CD4-positive, alpha-beta memory T cell (primary cell): ENCODE results near the gene PCGF2. TPM values are rescaled to one million over a fixed set of nuclear protein-coding genes. Genes with fewer than 3 reads are reported as not detected.

ENCODE experiments used
- CTCF ChIA-PET: fragments of 350-600 bp; sonication (Branson Sonifier 250); formaldehyde crosslinking; loops from one replicate; lab custom pipeline; 2021; ENCODE audit warnings: inconsistent platforms; ENCODE audit not compliant: partially characterized antibody; lab: Charles Lee
- POLR2A ChIA-PET: fragments of 350-600 bp; sonication (Branson Sonifier 250); formaldehyde crosslinking; loops from one replicate; lab custom pipeline; 2021; ENCODE audit not compliant: partially characterized antibody; lab: Charles Lee
- DNase-seq, 5 donors: peaks; one replicate each; pipeline versions ENCODE4 v3.0.0 to v3.0.0-alpha.2; 2020 to 2022; ENCODE audit warnings: mixed read lengths in 1 of 5
- H3K27ac ChIP-seq: one replicate; pipeline ENCODE4 v1.7.0; 2013; ENCODE audit warnings: low read depth, low read length
- H3K27me3 ChIP-seq: 2 replicates; pipeline ENCODE4 v1.7.0; 2013; ENCODE audit warnings: mild to moderate bottlenecking, low read length, moderate library complexity; ENCODE audit not compliant: insufficient read depth
- H3K36me3 ChIP-seq: 2 replicates; pipeline ENCODE4 v1.7.0; 2013; ENCODE audit warnings: mild to moderate bottlenecking, low read length, moderate library complexity; ENCODE audit not compliant: insufficient read depth
- H3K4me1 ChIP-seq: 2 replicates; pipeline ENCODE4 v1.7.0; 2013; ENCODE audit warnings: mild to moderate bottlenecking, low read length, moderate library complexity; ENCODE audit not compliant: insufficient read depth
- H3K4me3 ChIP-seq, 2 donors: one replicate each; pipeline ENCODE4 v1.7.0; 2013; ENCODE audit warnings: low read length in 2 of 2, mild to moderate bottlenecking in 1 of 2
- H3K9me3 ChIP-seq, 2 donors: one replicate each; pipeline ENCODE4 v1.7.0; 2013; ENCODE audit warnings: low read length in 2 of 2, control low read depth in 1 of 2; ENCODE audit not compliant: control insufficient read depth in 1 of 2
- H3K27ac Mint-ChIP-seq, 7 donors: one replicate each; pipeline ENCODE4 v1.8.0; 2020 to 2021; ENCODE audit warnings: mixed read lengths in 7 of 7, mild to moderate bottlenecking in 6 of 7, inconsistent platforms in 3 of 7, moderate library complexity in 3 of 7
- H3K27me3 Mint-ChIP-seq, 2 donors: one replicate each; pipeline ENCODE4 v1.8.0; 2020 to 2021; ENCODE audit warnings: mixed read lengths in 2 of 2
- H3K36me3 Mint-ChIP-seq, 2 donors: one replicate each; pipeline ENCODE4 v1.8.0; 2020 to 2021; ENCODE audit warnings: mixed read lengths in 2 of 2, inconsistent platforms in 1 of 2, mild to moderate bottlenecking in 1 of 2
- H3K4me1 Mint-ChIP-seq, 4 donors: one replicate each; pipeline ENCODE4 v1.8.0; 2020 to 2021; ENCODE audit warnings: mixed read lengths in 4 of 4, mild to moderate bottlenecking in 1 of 4
- H3K4me3 Mint-ChIP-seq, 8 donors: one replicate each; pipeline ENCODE4 v1.8.0; 2020 to 2021; ENCODE audit warnings: mixed read lengths in 8 of 8, mild to moderate bottlenecking in 7 of 8, moderate library complexity in 6 of 8, inconsistent platforms in 3 of 8
- H3K9me3 Mint-ChIP-seq, 8 donors: one replicate each; pipeline ENCODE4 v1.8.0; 2020 to 2021; ENCODE audit warnings: mixed read lengths in 8 of 8, mild to moderate bottlenecking in 5 of 8, inconsistent platforms in 3 of 8, moderate library complexity in 1 of 8
- intact Hi-C: fragments of 100-400 bp; cut with micrococcal nuclease; formaldehyde crosslinking; loops from one replicate; pipeline ENCODE4 v1.15.1; 2023
- polyA plus RNA-seq, 2 donors: library from polyadenylated mRNA; unstranded; fragments of 300-500 nt; fragmentation: Illumina TruSeq; gene quantifications; one replicate each; pipeline ENCODE4 v1.2.3, GENCODE V29; 2021
- total RNA-seq, 2 experiments: library from RNA; stranded (reverse); gene quantifications; one replicate each; pipeline ENCODE4 v1.2.3, GENCODE V29; 2021

PCGF2 gene
- total and polyA plus RNA-seq, 4 experiments from 2014 or later, result not detected

DNA sequence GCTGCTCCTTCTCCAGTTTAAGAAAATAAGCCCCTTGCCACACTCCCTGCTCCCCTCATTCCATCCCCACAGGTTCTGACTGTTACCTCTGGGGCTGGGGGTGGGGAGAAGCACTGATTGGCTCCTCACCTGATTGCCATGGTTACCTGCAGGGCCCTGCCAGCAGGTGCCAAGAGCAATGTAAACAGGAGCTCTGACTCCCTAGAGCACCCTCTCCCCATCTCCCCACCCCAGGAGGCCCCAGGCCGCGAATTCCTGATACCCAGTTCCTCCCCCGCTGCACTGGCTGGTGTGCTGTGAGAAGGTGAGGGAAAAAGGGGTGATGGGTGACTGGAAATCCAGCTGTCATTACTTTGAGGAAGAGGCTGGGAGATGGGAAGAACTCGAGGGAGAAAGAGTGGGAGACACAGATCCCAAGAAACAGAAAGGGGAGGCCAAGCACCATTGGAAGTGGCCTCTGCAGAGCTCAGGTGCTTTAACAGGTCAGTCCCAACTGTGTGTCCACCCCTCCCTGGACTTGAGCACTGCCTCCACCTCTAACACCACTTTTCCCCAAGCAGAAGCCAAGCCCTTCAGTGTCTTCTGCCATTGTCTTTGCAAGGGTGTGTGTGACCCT is 4.5 kb downstream of the PCGF2 start:
- Histone ChIP-seq H3K4me3 (no peak overlapping the region), H3K27me3 (peaks cover 20% of the 10 kb centered on the region), H3K27ac (no peak overlapping the region), H3K4me1 (peaks cover 16% of the 10 kb centered on the region), H3K9me3 (no peaks in the 10 kb centered on the region), H3K36me3 (no peaks in the 10 kb centered on the region)
- Mint-ChIP-seq H3K9me3 (no peaks in the 10 kb centered on the region), H3K27ac (peak overlapping the region in 1 of 7 donors; percentile 21), H3K4me1 (peaks cover 3 to 9% (median 6%) of the 10 kb centered on the region in 4 donors), H3K4me3 (no peak overlapping the region), H3K36me3 (no peaks in the 10 kb centered on the region), H3K27me3 (peaks cover 14 to 20% of the 10 kb centered on the region in 2 donors)
- intact Hi-C loops, result no loop called here
- ChIA-PET POLR2A (no interaction called here), CTCF (no interaction called here)
- DNase-seq, result no peak

DNA sequence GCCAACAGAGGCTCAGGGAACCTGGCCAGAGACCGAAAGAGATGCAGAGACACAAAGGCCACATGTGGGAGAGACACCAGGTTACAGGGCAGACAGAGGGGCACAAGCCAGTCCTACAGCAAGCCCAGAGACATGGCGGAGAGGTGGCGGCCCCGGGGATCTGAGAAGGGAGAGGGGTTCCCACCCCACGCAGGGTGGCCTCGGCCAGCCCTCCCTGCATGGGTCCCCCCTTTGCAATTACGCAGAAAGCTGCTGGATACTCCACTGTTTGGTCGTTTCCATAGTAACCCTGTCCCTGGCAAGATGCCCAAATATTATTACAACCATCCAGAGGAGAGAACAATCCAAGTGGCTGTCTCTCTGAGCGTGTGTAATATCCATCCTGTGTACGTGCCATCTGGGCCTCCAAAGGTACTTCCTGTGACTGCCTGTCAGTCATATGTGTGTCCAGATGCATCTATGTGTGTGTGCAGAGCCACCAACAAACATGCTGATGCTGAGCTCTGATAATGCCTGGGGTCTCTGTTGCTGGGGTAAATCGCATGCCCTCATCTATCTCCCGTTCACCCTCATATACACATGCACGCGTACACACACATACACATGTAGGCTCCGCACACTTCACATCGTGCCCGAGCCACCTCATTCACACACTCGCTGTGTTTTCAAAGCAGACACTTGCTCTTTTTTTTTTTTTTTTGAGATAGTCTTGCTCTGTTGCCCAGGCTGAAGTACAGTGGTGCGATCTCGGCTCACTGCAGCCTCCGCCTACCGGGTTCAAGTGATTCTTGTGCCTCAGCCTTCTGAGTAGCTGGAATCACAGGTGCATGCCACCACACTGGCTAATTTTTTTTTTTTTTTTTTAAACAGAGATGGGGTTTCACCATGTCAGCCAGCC is 5.5 kb downstream of the PCGF2 start:
- Histone ChIP-seq H3K4me1 (peaks cover 9% of the 10 kb centered on the region), H3K4me3 (no peak overlapping the region), H3K36me3 (no peaks in the 10 kb centered on the region), H3K27ac (no peak overlapping the region), H3K27me3 (peaks cover 13% of the 10 kb centered on the region), H3K9me3 (no peaks in the 10 kb centered on the region)
- Mint-ChIP-seq H3K27ac (peak overlapping the region in 2 of 7 donors; percentile 13), H3K9me3 (no peaks in the 10 kb centered on the region), H3K27me3 (peaks cover 14 to 18% of the 10 kb centered on the region in 2 donors), H3K36me3 (no peaks in the 10 kb centered on the region), H3K4me1 (peaks cover 2 to 9% (median 5%) of the 10 kb centered on the region in 4 donors), H3K4me3 (no peak overlapping the region)
- no peak for DNase-seq
- intact Hi-C loops, result no loop called here
- POLR2A ChIA-PET, result no interaction called here
- CTCF ChIA-PET, result no interaction called here

DNA sequence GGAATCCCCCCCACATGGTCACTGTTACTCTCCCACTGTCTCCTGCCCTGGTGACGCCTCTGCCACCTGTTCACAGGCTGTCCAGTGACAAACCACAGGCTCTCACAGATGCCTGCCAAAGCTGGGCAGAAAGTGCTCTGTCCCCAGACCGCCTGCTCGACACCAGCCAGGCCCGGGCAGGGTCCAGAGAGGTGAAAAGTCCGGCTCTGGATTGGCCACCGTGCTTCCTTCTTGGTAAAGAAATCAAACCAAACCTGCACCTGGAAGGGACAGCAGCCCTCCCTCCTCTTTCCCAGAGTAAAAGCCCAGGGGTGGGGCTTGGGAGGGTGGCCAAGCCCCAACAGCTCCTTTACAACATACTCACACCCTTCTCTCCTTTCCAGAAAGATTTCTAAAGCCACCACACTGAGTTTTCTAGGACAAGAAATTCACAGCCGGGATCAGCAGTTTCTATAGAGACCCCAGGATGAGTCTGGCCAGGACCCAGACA is 6.2 kb downstream of the PCGF2 start:
- Histone ChIP-seq H3K36me3 (no peaks in the 10 kb centered on the region), H3K27me3 (peaks cover 9% of the 10 kb centered on the region), H3K4me3 (no peak overlapping the region), H3K27ac (no peak overlapping the region), H3K9me3 (no peaks in the 10 kb centered on the region), H3K4me1 (peaks cover 4% of the 10 kb centered on the region)
- no peak for DNase-seq
- Mint-ChIP-seq H3K4me1 (peaks cover 2 to 8% (median 5%) of the 10 kb centered on the region in 4 donors), H3K27me3 (peaks cover 14 to 18% of the 10 kb centered on the region in 2 donors), H3K27ac (peak overlapping the region in 1 of 7 donors; percentile 13), H3K36me3 (no peaks in the 10 kb centered on the region), H3K9me3 (no peaks in the 10 kb centered on the region), H3K4me3 (no peak overlapping the region)
- ChIA-PET CTCF (no interaction called here), POLR2A (no interaction called here)
- intact Hi-C loops, result no loop called here

DNA sequence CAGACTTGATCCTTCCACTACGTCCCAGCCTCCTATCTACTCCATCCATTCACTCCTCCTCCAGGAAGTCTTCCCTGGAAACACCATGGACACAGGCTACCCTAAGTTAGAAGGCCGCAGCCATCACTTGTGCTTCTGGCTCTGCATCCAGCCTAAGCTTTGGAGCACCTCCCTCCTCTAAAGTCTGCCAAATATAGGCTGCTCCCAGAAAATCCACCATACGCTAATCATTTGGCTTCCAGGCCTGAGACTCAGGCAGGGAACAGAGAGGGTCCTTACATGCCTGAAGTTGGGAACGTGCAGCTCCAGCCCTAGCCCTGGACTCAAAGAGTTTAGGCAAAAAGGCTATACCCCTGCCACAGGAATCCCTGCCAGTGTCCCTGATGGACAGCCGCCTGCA is 6.7 kb downstream of the PCGF2 start:
- H3K9me3 ChIP-seq, result no peaks in the 10 kb centered on the region
- Mint-ChIP-seq H3K4me3 (no peak overlapping the region), H3K36me3 (no peaks in the 10 kb centered on the region), H3K27me3 (peaks cover 9 to 14% of the 10 kb centered on the region in 2 donors), H3K9me3 (no peaks in the 10 kb centered on the region), H3K4me1 (peaks cover 0 to 4% (median 2%) of the 10 kb centered on the region in 4 donors), H3K27ac (no peak overlapping the region)
- no peaks in the 10 kb centered on the region for H3K36me3 ChIP-seq
- CTCF ChIA-PET, result no interaction called here
- no peak for DNase-seq
- POLR2A ChIA-PET, result no interaction called here
- no peak overlapping the region for H3K4me3 ChIP-seq
- no peaks in the 10 kb centered on the region for H3K4me1 ChIP-seq
- H3K27ac ChIP-seq, result no peak overlapping the region
- H3K27me3 ChIP-seq, result peaks cover 4% of the 10 kb centered on the region
- intact Hi-C loops, result no loop called here

DNA sequence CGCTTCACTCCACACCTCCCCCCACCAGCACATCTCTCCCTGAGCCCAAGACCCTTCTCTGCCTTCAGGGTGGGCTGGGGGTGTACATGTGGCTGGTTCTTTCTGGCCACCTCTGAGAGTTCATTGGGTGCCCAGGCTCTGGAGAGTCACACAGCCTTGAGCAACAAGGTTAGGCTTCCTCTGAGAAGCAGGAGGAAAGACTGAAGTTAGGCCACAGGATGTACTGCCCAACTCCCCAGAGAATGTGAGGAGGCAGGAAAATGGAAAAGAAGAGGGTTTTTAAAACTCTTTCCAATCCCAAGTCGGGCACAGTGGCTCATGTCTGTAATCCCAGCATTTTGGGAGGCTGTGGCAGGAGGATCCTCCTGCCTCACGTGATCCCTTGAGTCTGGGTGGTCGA is 7.3 kb downstream of the PCGF2 start:
- Histone ChIP-seq H3K27me3 (no peaks in the 10 kb centered on the region), H3K27ac (no peak overlapping the region), H3K4me3 (no peak overlapping the region), H3K4me1 (no peaks in the 10 kb centered on the region), H3K9me3 (no peaks in the 10 kb centered on the region), H3K36me3 (no peaks in the 10 kb centered on the region)
- H3K27ac Mint-ChIP-seq, result no peak overlapping the region
- ChIA-PET CTCF (no interaction called here), POLR2A (no interaction called here)
- H3K4me1 Mint-ChIP-seq, result no peaks in the 10 kb centered on the region
- intact Hi-C loops, result no loop called here
- DNase-seq, result no peak
- H3K4me3 Mint-ChIP-seq, result no peak overlapping the region
- no peaks in the 10 kb centered on the region for H3K36me3 Mint-ChIP-seq
- peaks cover 3 to 7% of the 10 kb centered on the region in 2 donors for H3K27me3 Mint-ChIP-seq
- H3K9me3 Mint-ChIP-seq, result no peaks in the 10 kb centered on the region

DNA sequence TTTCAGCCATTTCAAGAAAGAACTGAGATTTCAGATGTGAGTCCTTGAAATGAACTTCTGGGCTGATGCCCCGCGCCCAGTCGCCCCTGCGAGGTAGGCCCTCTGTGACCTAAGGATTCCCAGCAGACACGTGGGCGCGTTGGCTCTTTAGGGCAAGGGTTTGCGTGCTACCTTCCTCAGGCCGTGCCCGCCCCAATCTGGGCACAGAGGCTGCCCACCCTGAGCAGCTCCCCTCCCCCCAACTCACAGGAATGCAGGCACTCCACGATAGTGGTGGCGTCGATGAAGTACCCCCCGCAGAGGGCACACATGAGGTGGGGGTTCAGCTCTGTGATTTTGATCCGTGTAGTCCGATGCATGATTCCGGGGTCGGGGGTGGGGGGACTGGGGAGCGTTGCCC is 8.1 kb downstream of the PCGF2 start:
- Histone ChIP-seq H3K36me3 (no peaks in the 10 kb centered on the region), H3K4me1 (no peaks in the 10 kb centered on the region), H3K27me3 (no peaks in the 10 kb centered on the region), H3K9me3 (no peaks in the 10 kb centered on the region), H3K27ac (no peak overlapping the region), H3K4me3 (no peak overlapping the region)
- ChIA-PET POLR2A (no interaction called here), CTCF (no interaction called here)
- peaks cover 3 to 7% of the 10 kb centered on the region in 2 donors for H3K27me3 Mint-ChIP-seq
- H3K4me3 Mint-ChIP-seq, result no peak overlapping the region
- H3K4me1 Mint-ChIP-seq, result peaks cover 0 to 5% (median 2%) of the 10 kb centered on the region in 4 donors
- no peaks in the 10 kb centered on the region for H3K9me3 Mint-ChIP-seq
- no peaks in the 10 kb centered on the region for H3K36me3 Mint-ChIP-seq
- intact Hi-C loops, result no loop called here
- no peak for DNase-seq
- H3K27ac Mint-ChIP-seq, result no peak overlapping the region

DNA sequence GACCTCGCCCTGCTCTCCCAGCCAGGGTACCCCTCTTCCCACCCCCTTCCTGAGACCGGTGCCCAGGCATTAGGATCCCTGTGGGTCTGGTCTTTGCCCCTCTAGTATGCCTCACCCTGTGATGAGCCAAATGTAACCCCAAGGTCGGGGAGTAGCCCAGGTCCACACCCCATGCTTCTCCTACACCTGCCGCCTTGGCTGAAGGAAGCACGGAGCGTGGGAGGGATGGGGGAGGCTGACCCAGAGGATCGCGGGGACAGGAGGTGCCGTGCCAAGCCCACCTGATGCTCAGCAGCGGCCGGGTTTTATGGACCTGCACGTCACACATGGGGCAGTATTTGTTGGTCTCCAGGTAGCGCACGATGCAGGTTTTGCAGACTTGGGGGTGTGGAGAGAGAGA is 8.8 kb downstream of the PCGF2 start:
- CTCF ChIA-PET, result no interaction called here
- Histone ChIP-seq H3K36me3 (no peaks in the 10 kb centered on the region), H3K27ac (no peak overlapping the region), H3K27me3 (no peaks in the 10 kb centered on the region), H3K4me1 (peaks cover 4% of the 10 kb centered on the region), H3K9me3 (no peaks in the 10 kb centered on the region), H3K4me3 (no peak overlapping the region)
- H3K27me3 Mint-ChIP-seq, result peaks cover 3% of the 10 kb centered on the region in 2 donors
- no peaks in the 10 kb centered on the region for H3K36me3 Mint-ChIP-seq
- H3K4me1 Mint-ChIP-seq, result peaks cover 0 to 12% (median 8%) of the 10 kb centered on the region in 4 donors
- H3K9me3 Mint-ChIP-seq, result no peaks in the 10 kb centered on the region
- DNase-seq, result no peak
- no peak overlapping the region for H3K27ac Mint-ChIP-seq
- intact Hi-C loops, result no loop called here
- H3K4me3 Mint-ChIP-seq, result no peak overlapping the region
- POLR2A ChIA-PET, result no interaction called here
